ENCODE measurements around the gene RASAL1. TPM values are rescaled to one million over a fixed set of nuclear protein-coding genes. Genes with fewer than 3 reads are reported as not detected.

Gene RASAL1
- total RNA-seq, 1 experiment from 2014 or later, result 14.9 TPM

GRCh38 chr12:113152196-113152834, 16.8 kb upstream of the RASAL1 start:
- Histone ChIP-seq H2AFZ (peak overlapping the region; percentile 88; the same call in 1 of the 2 replicates), H3K4me1 (replicated peaks; ENCODE audit: insufficient read depth) (peaks cover 18% of the 10 kb centered on the region; the same call in 1 of the 2 replicates), H3F3A (ENCODE audit: insufficient read depth, low read depth) (peaks cover 14% of the 10 kb centered on the region; the same call in 1 of the 2 replicates), H3K79me2 (ENCODE audit: low read depth) (no peaks in the 10 kb centered on the region), H3K9me3 (ENCODE audit: insufficient read depth, low read depth) (no peaks in the 10 kb centered on the region), H3K36me3 (ENCODE audit: low read depth) (no peaks in the 10 kb centered on the region), H3K27me3 (ENCODE audit: insufficient read depth, low read depth) (no peaks in the 10 kb centered on the region), H3K9me2 (ENCODE audit: insufficient read depth) (no peaks in the 10 kb centered on the region), H3K4me3 (peak overlapping the region; percentile 61; the same call in 1 of the 2 replicates), H3K27ac (no peak overlapping the region), H3K4me2 (peak overlapping the region; percentile 81), H4K20me1 (ENCODE audit: insufficient read depth) (no peaks in the 10 kb centered on the region)
- ChIA-PET CTCF (interaction anchor here (0.5 to 2.9 kb wide), 4 partner anchors 17 to 172 kb away, joined by 3 to 21 read pairs (median 6); partner anchors contain the start of gene RASAL1), POLR2A (ENCODE audit: unreplicated experiment) (interaction anchor here (0.6 kb wide), 2 partner anchors 358 to 1567 kb away, joined by 6 to 14 read pairs; no protein-coding TSS in a partner anchor)
- BruUV-seq (replicated peaks), result no TSS peak
- TF ChIP-seq CTCF (conservative IDR thresholded peaks at IDR 0.05), result no peak
- TF ChIP-seq EZH2 (IDR thresholded peaks at IDR 0.05; ENCODE audit: low read depth), result no peak
- intact Hi-C loops (cut with micrococcal nuclease; ENCODE audit: unreplicated experiment), result loop anchor here (2.0 to 10.0 kb wide), 2 partner anchors 18 to 248 kb away; partner anchors contain the start of genes OAS1 and RASAL1
- DNase-seq, result no peak

GRCh38 chr12:113151655-113152054, 16.1 kb upstream of the RASAL1 start:
- H3K79me2 ChIP-seq (ENCODE audit: low read depth), result no peaks in the 10 kb centered on the region
- POLR2A ChIA-PET (ENCODE audit: unreplicated experiment), result no interaction called here

More at GRCh38 chr12:113151655-113152054, 16.1 kb upstream of the RASAL1 start:
- H3K9me2 ChIP-seq (ENCODE audit: insufficient read depth), result no peaks in the 10 kb centered on the region
- no peak for DNase-seq
- no peak overlapping the region for H3K27ac ChIP-seq
- no peaks in the 10 kb centered on the region for H3K36me3 ChIP-seq (ENCODE audit: low read depth)
- peaks cover 18% of the 10 kb centered on the region; the same call in 1 of the 2 replicates for H3K4me1 ChIP-seq (replicated peaks; ENCODE audit: insufficient read depth)
- H3F3A ChIP-seq (ENCODE audit: insufficient read depth, low read depth), result peaks cover 8% of the 10 kb centered on the region; the same call in 1 of the 2 replicates
- no peaks in the 10 kb centered on the region for H4K20me1 ChIP-seq (ENCODE audit: insufficient read depth)
- no peak overlapping the region for H3K4me3 ChIP-seq
- CTCF ChIA-PET, result interaction anchor here (1.9 to 2.9 kb wide), 2 partner anchors 16 to 159 kb away, joined by 9 to 21 read pairs; partner anchors contain the start of gene RASAL1
- no peaks in the 10 kb centered on the region for H3K9me3 ChIP-seq (ENCODE audit: insufficient read depth, low read depth)
- no peak for TF ChIP-seq CTCF (conservative IDR thresholded peaks at IDR 0.05)
- no TSS peak for BruUV-seq (replicated peaks)
- H2AFZ ChIP-seq, result no peak overlapping the region
- no peaks in the 10 kb centered on the region for H3K27me3 ChIP-seq (ENCODE audit: insufficient read depth, low read depth)
- intact Hi-C loops (cut with micrococcal nuclease; ENCODE audit: unreplicated experiment), result loop anchor here (2.0 to 10.0 kb wide), 2 partner anchors 17 to 247 kb away; partner anchors contain the start of genes OAS1 and RASAL1
- no peak overlapping the region for H3K4me2 ChIP-seq

Measured in PC-9 (cell line).